ENCODE data around the gene FUS. TPM values are rescaled to one million over a fixed set of nuclear protein-coding genes. Genes with fewer than 3 reads are reported as not detected.
"Not testable (repeated sequence)": the region's sequence is repeated elsewhere in the genome, so short reads cannot be mapped to it uniquely, and the experiment has no call there.

FUS gene
- total RNA-seq, 3 donors from 2014 or later: 59.0 to 78.3 (median 73.9) TPM

GRCh38 chr16:31192856-31193642 is 13.1 kb downstream of the FUS start:
- no peaks in the 10 kb centered on the region for H3K9me3 ChIP-seq
- no peaks in the 10 kb centered on the region for H3K27me3 ChIP-seq
- no peaks in the 10 kb centered on the region for H3K4me1 ChIP-seq
- TF ChIP-seq CTCF (IDR thresholded peaks at IDR 0.05) (no peak), POLR2A (IDR thresholded peaks at IDR 0.05) (no peak)
- intact Hi-C loops (cut with DNase I; ENCODE audit: low total_unique reads): no loop called here
- H3K4me3 ChIP-seq: no peak overlapping the region
- no peak overlapping the region for H3K27ac ChIP-seq
- peaks cover 16% of the 10 kb centered on the region for H3K36me3 ChIP-seq
- DNase-seq (ENCODE audit: low spot score in 2 of 2): no peak

GRCh38 chr16:31193874-31194273 is 13.9 kb downstream of the FUS start:
- Histone ChIP-seq H3K27me3 (no peaks in the 10 kb centered on the region), H3K36me3 (peaks cover 15% of the 10 kb centered on the region), H3K9me3 (no peaks in the 10 kb centered on the region), H3K27ac (no peak overlapping the region), H3K4me3 (no peak overlapping the region), H3K4me1 (no peaks in the 10 kb centered on the region)
- DNase-seq (ENCODE audit: low spot score in 2 of 2): no peak
- TF ChIP-seq POLR2A (IDR thresholded peaks at IDR 0.05): no peak
- no peak for TF ChIP-seq POLR2AphosphoS5 (IDR thresholded peaks at IDR 0.05)
- TF ChIP-seq CTCF (IDR thresholded peaks at IDR 0.05): no peak
- intact Hi-C loops (cut with DNase I; ENCODE audit: low total_unique reads): no loop called here

- intact Hi-C loops (cut with DNase I; ENCODE audit: low total_unique reads): no loop called here
- Histone ChIP-seq H3K9me3 (no peaks in the 10 kb centered on the region), H3K4me3 (no peak overlapping the region)
These were observed 15.0 kb downstream of the FUS start for GRCh38 chr16:31194898-31195297.

GRCh38 chr16:31195861-31196260 is 15.9 kb downstream of the FUS start:
- H3K4me1 ChIP-seq; DNase-seq (ENCODE audit: low spot score in 2 of 2); H3K36me3 ChIP-seq; H3K9me3 ChIP-seq; H3K27ac ChIP-seq; H3K4me3 ChIP-seq; intact Hi-C loops (cut with DNase I; ENCODE audit: low total_unique reads); H3K27me3 ChIP-seq: not testable (repeated sequence)

More at GRCh38 chr16:31194898-31195297, 15.0 kb downstream of the FUS start:
- peaks cover 7% of the 10 kb centered on the region for H3K36me3 ChIP-seq
- no peaks in the 10 kb centered on the region for H3K4me1 ChIP-seq
- H3K27ac ChIP-seq: no peak overlapping the region
- TF ChIP-seq POLR2A (IDR thresholded peaks at IDR 0.05): no peak
- no peak for TF ChIP-seq POLR2AphosphoS5 (IDR thresholded peaks at IDR 0.05)
- TF ChIP-seq CTCF (IDR thresholded peaks at IDR 0.05): no peak
- no peaks in the 10 kb centered on the region for H3K27me3 ChIP-seq
- no peak for DNase-seq (ENCODE audit: low spot score in 2 of 2)

GRCh38 chr16:31196324-31197088 is 16.6 kb downstream of the FUS start:
- H3K4me1 ChIP-seq: peaks cover 5 to 7% of the 10 kb centered on the region in 2 donors
- TF ChIP-seq CTCF (IDR thresholded peaks at IDR 0.05) (no peak), POLR2AphosphoS5 (IDR thresholded peaks at IDR 0.05) (no peak), POLR2A (IDR thresholded peaks at IDR 0.05) (no peak)
- H3K27ac ChIP-seq: no peak overlapping the region
- H3K9me3 ChIP-seq: no peaks in the 10 kb centered on the region
- no peak for DNase-seq (ENCODE audit: low spot score in 2 of 2)
- no peak overlapping the region for H3K4me3 ChIP-seq
- no peaks in the 10 kb centered on the region for H3K36me3 ChIP-seq
- intact Hi-C loops (cut with DNase I; ENCODE audit: low total_unique reads): no loop called here
- no peaks in the 10 kb centered on the region for H3K27me3 ChIP-seq
